ENCODE data around the gene VARS1.
A peak's percentile ranks its signal among the peaks of the same experiment; 100 is the strongest.

VARS1 gene

DNA sequence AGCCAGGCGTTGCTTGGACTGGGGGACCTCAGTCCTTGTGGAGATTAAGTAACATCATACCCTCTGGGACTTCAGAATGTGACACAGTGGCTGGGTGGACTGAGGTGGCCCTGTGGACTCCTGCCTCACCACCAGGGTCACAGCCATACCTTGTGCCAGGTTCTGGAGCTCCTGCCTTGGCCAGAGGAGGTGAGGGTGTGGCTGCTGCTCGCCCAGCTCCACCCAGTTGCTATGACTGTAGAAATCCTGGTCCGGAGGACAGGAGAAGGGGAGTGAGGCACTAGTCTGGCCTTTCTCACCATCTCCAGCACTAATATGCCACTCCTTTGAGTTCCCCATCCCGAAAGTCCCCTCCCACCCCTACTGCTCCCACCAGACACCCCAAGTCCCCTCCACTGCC lies 20.4 kb downstream of the VARS1 start:
- Mint-ChIP-seq H3K36me3 (ENCODE audit: low read depth) (peaks cover 18% of the 10 kb centered on the region), H3K9me3 (no peaks in the 10 kb centered on the region), H3K4me1 (ENCODE audit: low read depth) (peaks cover 61% of the 10 kb centered on the region), H3K27ac (no peak overlapping the region), H3K27me3 (no peaks in the 10 kb centered on the region), H3K4me3 (no peak overlapping the region)

DNA sequence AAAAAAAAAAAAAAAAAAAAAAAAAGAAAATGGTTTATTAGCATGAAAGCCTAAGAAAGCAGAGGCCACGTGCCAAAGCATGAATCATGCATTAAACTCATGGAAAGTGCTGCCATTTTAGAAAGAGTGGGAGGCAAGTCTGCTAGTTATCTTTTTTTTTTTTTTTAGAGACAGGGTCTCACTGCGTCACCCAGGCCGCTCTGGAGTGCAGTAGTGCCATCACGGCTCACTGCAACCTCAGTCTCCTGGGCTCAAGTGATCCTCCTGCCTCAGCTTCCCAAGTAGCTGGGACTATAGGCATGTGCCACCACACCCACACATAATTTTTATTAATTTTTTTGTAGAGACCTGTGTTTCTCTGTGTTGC lies 23.6 kb downstream of the VARS1 start:
- peaks cover 5% of the 10 kb centered on the region for H3K36me3 Mint-ChIP-seq (ENCODE audit: low read depth)
- peak overlapping the region; percentile 43 for H3K4me3 Mint-ChIP-seq
- H3K9me3 Mint-ChIP-seq: no peaks in the 10 kb centered on the region
- H3K4me1 Mint-ChIP-seq (ENCODE audit: low read depth): peaks cover 56% of the 10 kb centered on the region
- no peaks in the 10 kb centered on the region for H3K27me3 Mint-ChIP-seq
- peak overlapping the region; percentile 67 for H3K27ac Mint-ChIP-seq

GRCh38 chr6:31770860-31771259 lies 24.7 kb downstream of the VARS1 start:
- H3K27me3 Mint-ChIP-seq: no peaks in the 10 kb centered on the region
- no peak overlapping the region for H3K27ac Mint-ChIP-seq
- H3K4me3 Mint-ChIP-seq: no peak overlapping the region
- H3K4me1 Mint-ChIP-seq (ENCODE audit: low read depth): peaks cover 45% of the 10 kb centered on the region
- H3K9me3 Mint-ChIP-seq: no peaks in the 10 kb centered on the region
- peaks cover 5% of the 10 kb centered on the region for H3K36me3 Mint-ChIP-seq (ENCODE audit: low read depth)

GRCh38 chr6:31769684-31770371 lies 25.7 kb downstream of the VARS1 start:
- Mint-ChIP-seq H3K4me3 (no peak overlapping the region), H3K9me3 (no peaks in the 10 kb centered on the region), H3K27me3 (no peaks in the 10 kb centered on the region), H3K4me1 (ENCODE audit: low read depth) (peaks cover 38% of the 10 kb centered on the region), H3K27ac (no peak overlapping the region), H3K36me3 (ENCODE audit: low read depth) (peaks cover 6% of the 10 kb centered on the region)

DNA sequence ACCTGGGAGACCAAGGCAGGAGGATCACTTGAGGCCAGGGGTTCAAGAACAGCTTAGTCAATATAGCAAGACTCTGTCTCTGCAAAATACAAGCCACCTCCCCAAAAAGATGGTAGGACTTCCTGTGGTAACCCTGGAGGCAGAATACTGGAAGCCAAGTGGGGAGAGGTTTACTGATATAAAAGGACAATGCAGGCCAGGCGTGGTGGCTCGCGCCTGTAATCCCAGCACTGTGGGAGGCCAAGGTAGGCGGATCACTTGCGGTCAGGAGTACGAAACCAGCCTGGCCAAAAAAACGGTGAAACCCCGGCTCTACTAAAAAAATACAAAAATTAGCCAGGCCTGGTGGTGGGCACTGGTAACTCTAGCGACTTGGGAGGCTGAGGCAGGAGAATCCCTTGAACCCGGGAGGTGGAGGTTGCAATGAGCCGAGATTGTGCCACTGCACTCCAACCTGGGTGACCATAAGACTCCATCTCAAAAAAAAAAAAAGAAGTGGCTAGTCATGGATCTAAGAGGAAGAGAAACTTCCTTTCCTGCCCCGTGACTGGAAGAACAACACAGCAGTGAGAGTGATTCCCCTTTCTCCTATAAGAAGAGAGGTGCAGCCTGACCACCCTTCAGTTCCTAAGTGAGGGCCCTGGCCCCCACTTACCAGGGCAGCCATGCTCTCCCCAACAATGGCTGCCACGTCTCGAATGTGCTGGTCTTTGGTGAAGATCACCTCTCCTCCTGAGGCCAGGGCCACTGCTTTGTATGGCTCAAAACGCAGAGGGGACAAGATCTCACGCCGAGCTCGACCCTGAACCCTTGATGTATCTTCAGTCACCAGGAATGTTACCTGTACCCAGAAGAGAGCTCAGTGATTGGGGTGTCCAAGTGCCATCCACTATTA lies 26.9 kb downstream of the VARS1 start:
- Mint-ChIP-seq H3K27me3 (no peaks in the 10 kb centered on the region), H3K36me3 (ENCODE audit: low read depth) (peaks cover 15% of the 10 kb centered on the region), H3K4me1 (ENCODE audit: low read depth) (peaks cover 35% of the 10 kb centered on the region), H3K4me3 (no peak overlapping the region), H3K27ac (no peak overlapping the region), H3K9me3 (no peaks in the 10 kb centered on the region)

DNA sequence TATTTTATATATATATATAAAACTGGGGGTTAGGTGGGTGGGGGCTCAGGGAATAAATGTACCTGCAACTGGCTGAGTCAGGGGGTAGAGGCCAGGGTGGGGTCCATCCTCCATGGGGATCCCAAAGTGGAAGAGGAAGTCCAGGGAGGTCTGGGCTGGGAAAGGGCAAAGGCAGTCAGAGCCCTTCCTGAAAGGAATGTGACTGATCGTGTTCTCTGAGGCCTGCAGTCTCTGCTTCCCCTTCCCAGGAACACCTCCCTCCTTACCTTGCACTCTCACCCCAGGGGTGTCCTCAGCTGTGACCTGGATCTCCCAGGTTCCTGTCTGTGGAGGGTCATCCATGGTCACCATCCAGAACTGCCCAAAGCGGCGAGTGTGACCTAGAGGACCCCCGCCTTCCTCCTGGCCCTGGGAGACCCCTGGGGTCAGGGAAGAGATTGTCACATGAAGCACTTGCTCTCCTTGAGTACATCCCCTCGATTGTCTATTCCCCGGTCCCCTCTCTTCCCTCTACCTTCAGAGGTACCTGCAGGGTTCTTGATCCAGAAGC lies 28.4 kb downstream of the VARS1 start:
- H3K9me3 Mint-ChIP-seq: no peaks in the 10 kb centered on the region
- H3K4me1 Mint-ChIP-seq (ENCODE audit: low read depth): peaks cover 21% of the 10 kb centered on the region
- peaks cover 27% of the 10 kb centered on the region for H3K36me3 Mint-ChIP-seq (ENCODE audit: low read depth)
- no peak overlapping the region for H3K4me3 Mint-ChIP-seq
- H3K27ac Mint-ChIP-seq: no peak overlapping the region
- H3K27me3 Mint-ChIP-seq: no peaks in the 10 kb centered on the region

GRCh38 chr6:31765910-31766794 lies 29.4 kb downstream of the VARS1 start:
- no peak overlapping the region for H3K4me3 Mint-ChIP-seq
- H3K27ac Mint-ChIP-seq: no peak overlapping the region
- H3K9me3 Mint-ChIP-seq: no peaks in the 10 kb centered on the region
- H3K36me3 Mint-ChIP-seq (ENCODE audit: low read depth): peaks cover 29% of the 10 kb centered on the region
- no peaks in the 10 kb centered on the region for H3K27me3 Mint-ChIP-seq
- H3K4me1 Mint-ChIP-seq (ENCODE audit: low read depth): peaks cover 12% of the 10 kb centered on the region

DNA sequence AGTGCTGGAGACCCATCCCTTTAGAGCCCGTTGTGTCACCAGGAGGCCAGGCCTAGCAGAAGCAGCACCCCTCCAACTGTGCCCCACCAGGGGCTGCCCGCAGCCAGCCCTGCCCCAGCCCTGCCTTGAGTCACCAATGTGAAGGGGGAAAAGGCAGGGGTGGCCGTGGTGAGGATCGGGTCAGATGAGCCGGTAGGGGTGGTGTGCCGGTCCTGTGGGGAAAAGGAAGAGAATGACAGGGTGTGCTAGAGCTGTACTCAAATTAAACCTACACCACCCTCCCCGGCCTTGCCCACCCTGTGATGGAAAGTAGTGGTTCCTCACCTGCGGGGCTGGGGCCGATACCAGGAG lies 30.0 kb downstream of the VARS1 start:
- peaks cover 34% of the 10 kb centered on the region for H3K36me3 Mint-ChIP-seq (ENCODE audit: low read depth)
- H3K4me1 Mint-ChIP-seq (ENCODE audit: low read depth): peaks cover 10% of the 10 kb centered on the region
- H3K4me3 Mint-ChIP-seq: no peak overlapping the region
- H3K9me3 Mint-ChIP-seq: no peaks in the 10 kb centered on the region
- no peaks in the 10 kb centered on the region for H3K27me3 Mint-ChIP-seq
- H3K27ac Mint-ChIP-seq: no peak overlapping the region

GRCh38 chr6:31764198-31764597 lies 31.4 kb downstream of the VARS1 start:
- no peak overlapping the region for H3K4me3 Mint-ChIP-seq
- peaks cover 47% of the 10 kb centered on the region for H3K36me3 Mint-ChIP-seq (ENCODE audit: low read depth)
- peaks cover 4% of the 10 kb centered on the region for H3K4me1 Mint-ChIP-seq (ENCODE audit: low read depth)
- no peak overlapping the region for H3K27ac Mint-ChIP-seq
- no peaks in the 10 kb centered on the region for H3K27me3 Mint-ChIP-seq
- H3K9me3 Mint-ChIP-seq: no peaks in the 10 kb centered on the region

- Mint-ChIP-seq H3K9me3 (no peaks in the 10 kb centered on the region), H3K27me3 (no peaks in the 10 kb centered on the region), H3K4me1 (ENCODE audit: low read depth) (peaks cover 4% of the 10 kb centered on the region), H3K36me3 (ENCODE audit: low read depth) (peaks cover 53% of the 10 kb centered on the region), H3K27ac (no peak overlapping the region), H3K4me3 (no peak overlapping the region)
Measured at GRCh38 chr6:31763619-31763940, 32.0 kb downstream of the VARS1 start.

GRCh38 chr6:31762878-31763618 lies 32.5 kb downstream of the VARS1 start:
- Mint-ChIP-seq H3K4me1 (ENCODE audit: low read depth) (peaks cover 4% of the 10 kb centered on the region), H3K9me3 (no peaks in the 10 kb centered on the region), H3K27ac (no peak overlapping the region), H3K36me3 (ENCODE audit: low read depth) (peaks cover 57% of the 10 kb centered on the region), H3K27me3 (no peaks in the 10 kb centered on the region), H3K4me3 (no peak overlapping the region)

DNA sequence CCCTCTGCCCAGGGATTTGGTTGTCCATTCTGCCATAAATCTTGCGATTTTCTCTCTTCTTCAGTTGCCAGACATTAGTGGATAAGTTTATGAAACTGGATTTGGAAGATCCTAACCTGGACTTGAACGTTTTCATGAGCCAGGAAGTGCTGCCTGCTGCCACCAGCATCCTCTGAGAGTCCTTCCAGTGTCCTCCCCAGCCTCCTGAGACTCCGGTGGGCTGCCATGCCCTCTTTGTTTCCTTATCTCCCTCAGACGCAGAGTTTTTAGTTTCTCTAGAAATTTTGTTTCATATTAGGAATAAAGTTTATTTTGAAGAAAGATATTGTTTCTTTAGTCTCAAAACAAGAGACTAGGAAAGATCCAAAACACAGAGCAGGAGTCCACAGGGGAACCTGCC lies 33.2 kb downstream of the VARS1 start, which contains the start of gene SAPCD1:
SAPCD1 (plus strand) TSS at position 301 of the 400 bp plus-strand sequence. CDS start 399 bp downstream, outside the sequence.
- H3K4me3 Mint-ChIP-seq: no peak within 1 kb of the TSS
- peaks cover 59% of the 10 kb centered on the region for H3K36me3 Mint-ChIP-seq (ENCODE audit: low read depth)
- no peak within 1 kb of the TSS for H3K27ac Mint-ChIP-seq
- no peaks in the 10 kb centered on the region for H3K9me3 Mint-ChIP-seq
- peaks cover 4% of the 10 kb centered on the region for H3K4me1 Mint-ChIP-seq (ENCODE audit: low read depth)
- H3K27me3 Mint-ChIP-seq: no peaks in the 10 kb centered on the region

DNA sequence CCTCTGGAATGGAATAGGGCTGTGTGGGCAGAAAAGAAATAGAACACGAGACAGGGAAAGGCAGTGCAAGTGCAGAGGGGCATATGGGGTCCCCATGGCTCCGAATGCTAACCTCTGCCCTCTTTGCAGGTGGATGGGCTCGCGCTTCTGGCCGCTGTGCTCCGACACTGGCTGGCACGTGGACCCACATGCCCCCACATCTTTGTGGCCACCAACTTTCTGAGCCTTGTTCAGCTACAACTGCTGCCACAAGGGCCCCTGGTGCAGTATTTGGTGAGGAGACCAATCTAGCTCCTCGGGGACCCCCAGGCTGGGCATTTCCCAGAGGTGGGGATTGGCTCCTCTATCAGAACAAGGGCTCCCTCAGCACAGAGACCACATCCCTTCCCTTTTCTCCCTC lies 34.2 kb downstream of the VARS1 start:
- Mint-ChIP-seq H3K36me3 (ENCODE audit: low read depth) (peaks cover 59% of the 10 kb centered on the region), H3K27me3 (no peaks in the 10 kb centered on the region), H3K4me3 (no peak overlapping the region), H3K9me3 (no peaks in the 10 kb centered on the region), H3K27ac (no peak overlapping the region), H3K4me1 (ENCODE audit: low read depth) (peaks cover 4% of the 10 kb centered on the region)

GRCh38 chr6:31760790-31761189 lies 34.8 kb downstream of the VARS1 start:
- H3K27me3 Mint-ChIP-seq: no peaks in the 10 kb centered on the region
- peaks cover 59% of the 10 kb centered on the region for H3K36me3 Mint-ChIP-seq (ENCODE audit: low read depth)
- H3K4me3 Mint-ChIP-seq: no peak overlapping the region
- H3K9me3 Mint-ChIP-seq: no peaks in the 10 kb centered on the region
- no peak overlapping the region for H3K27ac Mint-ChIP-seq
- H3K4me1 Mint-ChIP-seq (ENCODE audit: low read depth): peaks cover 4% of the 10 kb centered on the region

Data from stimulated activated naive CD8-positive, alpha-beta T cell treated with anti-CD3 and anti-CD28 coated beads, Interleukin-15, Interleukin-2, amounts not matched to agents 100 ng/mL and 50 ng/mL, for 24 hours (primary cell).